ENCODE results near the gene CALM1.

The CALM1 gene

DNA sequence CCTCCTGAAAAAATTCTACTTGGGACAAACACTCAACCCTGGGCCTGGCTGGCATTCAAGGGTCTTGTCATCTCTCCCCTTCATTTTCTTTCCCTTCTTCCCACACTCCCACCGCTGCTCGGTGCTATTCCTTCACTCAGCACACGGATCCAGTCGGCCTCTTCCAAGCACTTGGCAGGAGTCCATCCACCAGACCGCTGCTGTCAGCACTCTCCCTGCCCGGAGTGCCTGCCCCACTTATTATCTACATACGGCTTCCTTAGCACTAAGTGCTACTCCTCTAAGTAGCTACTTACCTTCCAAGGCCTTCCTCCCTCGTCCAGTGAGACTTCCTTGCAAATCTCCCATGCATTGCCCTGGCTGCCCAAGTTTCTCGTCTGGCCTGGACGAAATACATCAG lies 29.8 kb downstream of the CALM1 start (continued):
- TF ChIP-seq, protein P1, sequence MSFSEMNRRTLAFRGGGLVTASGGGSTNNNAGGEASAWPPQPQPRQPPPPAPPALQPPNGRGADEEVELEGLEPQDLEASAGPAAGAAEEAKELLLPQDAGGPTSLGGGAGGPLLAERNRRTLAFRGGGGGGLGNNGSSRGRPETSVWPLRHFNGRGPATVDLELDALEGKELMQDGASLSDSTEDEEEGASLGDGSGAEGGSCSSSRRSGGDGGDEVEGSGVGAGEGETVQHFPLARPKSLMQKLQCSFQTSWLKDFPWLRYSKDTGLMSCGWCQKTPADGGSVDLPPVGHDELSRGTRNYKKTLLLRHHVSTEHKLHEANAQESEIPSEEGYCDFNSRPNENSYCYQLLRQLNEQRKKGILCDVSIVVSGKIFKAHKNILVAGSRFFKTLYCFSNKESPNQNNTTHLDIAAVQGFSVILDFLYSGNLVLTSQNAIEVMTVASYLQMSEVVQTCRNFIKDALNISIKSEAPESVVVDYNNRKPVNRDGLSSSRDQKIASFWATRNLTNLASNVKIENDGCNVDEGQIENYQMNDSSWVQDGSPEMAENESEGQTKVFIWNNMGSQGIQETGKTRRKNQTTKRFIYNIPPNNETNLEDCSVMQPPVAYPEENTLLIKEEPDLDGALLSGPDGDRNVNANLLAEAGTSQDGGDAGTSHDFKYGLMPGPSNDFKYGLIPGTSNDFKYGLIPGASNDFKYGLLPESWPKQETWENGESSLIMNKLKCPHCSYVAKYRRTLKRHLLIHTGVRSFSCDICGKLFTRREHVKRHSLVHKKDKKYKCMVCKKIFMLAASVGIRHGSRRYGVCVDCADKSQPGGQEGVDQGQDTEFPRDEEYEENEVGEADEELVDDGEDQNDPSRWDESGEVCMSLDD (tag by site-specific recombination; IDR thresholded peaks at IDR 0.05), result no peak
- no peak for TF ChIP-seq ZSCAN16 (tag by site-specific recombination; IDR thresholded peaks at IDR 0.05)
- no peak for TF ChIP-seq ZNF571 (tag by site-specific recombination; IDR thresholded peaks at IDR 0.05)
- TF ChIP-seq KLF16 (tag by site-specific recombination; IDR thresholded peaks at IDR 0.05), result no peak
- TF ChIP-seq, protein P2, sequence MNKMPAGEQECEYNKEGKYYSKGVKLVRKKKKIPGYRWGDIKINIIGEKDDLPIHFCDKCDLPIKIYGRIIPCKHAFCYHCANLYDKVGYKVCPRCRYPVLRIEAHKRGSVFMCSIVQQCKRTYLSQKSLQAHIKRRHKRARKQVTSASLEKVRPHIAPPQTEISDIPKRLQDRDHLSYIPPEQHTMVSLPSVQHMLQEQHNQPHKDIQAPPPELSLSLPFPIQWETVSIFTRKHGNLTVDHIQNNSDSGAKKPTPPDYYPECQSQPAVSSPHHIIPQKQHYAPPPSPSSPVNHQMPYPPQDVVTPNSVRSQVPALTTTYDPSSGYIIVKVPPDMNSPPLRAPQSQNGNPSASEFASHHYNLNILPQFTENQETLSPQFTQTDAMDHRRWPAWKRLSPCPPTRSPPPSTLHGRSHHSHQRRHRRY (tag by site-specific recombination; IDR thresholded peaks at IDR 0.05), result no peak
- peak; percentile 62 for TF ChIP-seq ZBTB17 (tag by site-specific recombination; IDR thresholded peaks at IDR 0.05)
- TF ChIP-seq SETDB1 (IDR thresholded peaks at IDR 0.05; ENCODE audit: insufficient read length, low read length), result no peak
- no peak for TF ChIP-seq ZBTB48 (tag by site-specific recombination; IDR thresholded peaks at IDR 0.05)
- no peak for TF ChIP-seq ZNF202 (tag by site-specific recombination; IDR thresholded peaks at IDR 0.05; ENCODE audit: borderline replicate concordance)
- TF ChIP-seq, protein P3, sequence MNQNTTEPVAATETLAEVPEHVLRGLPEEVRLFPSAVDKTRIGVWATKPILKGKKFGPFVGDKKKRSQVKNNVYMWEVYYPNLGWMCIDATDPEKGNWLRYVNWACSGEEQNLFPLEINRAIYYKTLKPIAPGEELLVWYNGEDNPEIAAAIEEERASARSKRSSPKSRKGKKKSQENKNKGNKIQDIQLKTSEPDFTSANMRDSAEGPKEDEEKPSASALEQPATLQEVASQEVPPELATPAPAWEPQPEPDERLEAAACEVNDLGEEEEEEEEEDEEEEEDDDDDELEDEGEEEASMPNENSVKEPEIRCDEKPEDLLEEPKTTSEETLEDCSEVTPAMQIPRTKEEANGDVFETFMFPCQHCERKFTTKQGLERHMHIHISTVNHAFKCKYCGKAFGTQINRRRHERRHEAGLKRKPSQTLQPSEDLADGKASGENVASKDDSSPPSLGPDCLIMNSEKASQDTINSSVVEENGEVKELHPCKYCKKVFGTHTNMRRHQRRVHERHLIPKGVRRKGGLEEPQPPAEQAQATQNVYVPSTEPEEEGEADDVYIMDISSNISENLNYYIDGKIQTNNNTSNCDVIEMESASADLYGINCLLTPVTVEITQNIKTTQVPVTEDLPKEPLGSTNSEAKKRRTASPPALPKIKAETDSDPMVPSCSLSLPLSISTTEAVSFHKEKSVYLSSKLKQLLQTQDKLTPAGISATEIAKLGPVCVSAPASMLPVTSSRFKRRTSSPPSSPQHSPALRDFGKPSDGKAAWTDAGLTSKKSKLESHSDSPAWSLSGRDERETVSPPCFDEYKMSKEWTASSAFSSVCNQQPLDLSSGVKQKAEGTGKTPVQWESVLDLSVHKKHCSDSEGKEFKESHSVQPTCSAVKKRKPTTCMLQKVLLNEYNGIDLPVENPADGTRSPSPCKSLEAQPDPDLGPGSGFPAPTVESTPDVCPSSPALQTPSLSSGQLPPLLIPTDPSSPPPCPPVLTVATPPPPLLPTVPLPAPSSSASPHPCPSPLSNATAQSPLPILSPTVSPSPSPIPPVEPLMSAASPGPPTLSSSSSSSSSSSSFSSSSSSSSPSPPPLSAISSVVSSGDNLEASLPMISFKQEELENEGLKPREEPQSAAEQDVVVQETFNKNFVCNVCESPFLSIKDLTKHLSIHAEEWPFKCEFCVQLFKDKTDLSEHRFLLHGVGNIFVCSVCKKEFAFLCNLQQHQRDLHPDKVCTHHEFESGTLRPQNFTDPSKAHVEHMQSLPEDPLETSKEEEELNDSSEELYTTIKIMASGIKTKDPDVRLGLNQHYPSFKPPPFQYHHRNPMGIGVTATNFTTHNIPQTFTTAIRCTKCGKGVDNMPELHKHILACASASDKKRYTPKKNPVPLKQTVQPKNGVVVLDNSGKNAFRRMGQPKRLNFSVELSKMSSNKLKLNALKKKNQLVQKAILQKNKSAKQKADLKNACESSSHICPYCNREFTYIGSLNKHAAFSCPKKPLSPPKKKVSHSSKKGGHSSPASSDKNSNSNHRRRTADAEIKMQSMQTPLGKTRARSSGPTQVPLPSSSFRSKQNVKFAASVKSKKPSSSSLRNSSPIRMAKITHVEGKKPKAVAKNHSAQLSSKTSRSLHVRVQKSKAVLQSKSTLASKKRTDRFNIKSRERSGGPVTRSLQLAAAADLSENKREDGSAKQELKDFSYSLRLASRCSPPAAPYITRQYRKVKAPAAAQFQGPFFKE (tag by site-specific recombination; IDR thresholded peaks at IDR 0.05; ENCODE audit: borderline replicate concordance), result no peak
- TF ChIP-seq, protein P4, sequence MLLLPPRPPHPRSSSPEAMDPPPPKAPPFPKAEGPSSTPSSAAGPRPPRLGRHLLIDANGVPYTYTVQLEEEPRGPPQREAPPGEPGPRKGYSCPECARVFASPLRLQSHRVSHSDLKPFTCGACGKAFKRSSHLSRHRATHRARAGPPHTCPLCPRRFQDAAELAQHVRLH (tag by site-specific recombination; IDR thresholded peaks at IDR 0.05), result peak; percentile 80; the same call in 1 of the 2 replicates
- no peak for TF ChIP-seq ZNF777 (tag by site-specific recombination; IDR thresholded peaks at IDR 0.05; ENCODE audit: borderline replicate concordance)
- TF ChIP-seq ZNF830 (tag by site-specific recombination; IDR thresholded peaks at IDR 0.05; ENCODE audit: low read depth), result no peak
- TF ChIP-seq, protein P5, sequence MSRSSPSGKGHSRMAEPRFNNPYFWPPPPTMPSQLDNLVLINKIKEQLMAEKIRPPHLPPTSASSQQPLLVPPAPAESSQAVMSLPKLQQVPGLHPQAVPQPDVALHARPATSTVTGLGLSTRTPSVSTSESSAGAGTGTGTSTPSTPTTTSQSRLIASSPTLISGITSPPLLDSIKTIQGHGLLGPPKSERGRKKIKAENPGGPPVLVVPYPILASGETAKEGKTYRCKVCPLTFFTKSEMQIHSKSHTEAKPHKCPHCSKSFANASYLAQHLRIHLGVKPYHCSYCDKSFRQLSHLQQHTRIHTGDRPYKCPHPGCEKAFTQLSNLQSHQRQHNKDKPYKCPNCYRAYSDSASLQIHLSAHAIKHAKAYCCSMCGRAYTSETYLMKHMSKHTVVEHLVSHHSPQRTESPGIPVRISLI (tag by site-specific recombination; IDR thresholded peaks at IDR 0.05), result no peak
- no peak for TF ChIP-seq HOXA7 (CRISPR knock-in tag; IDR thresholded peaks at IDR 0.05; ENCODE audit: borderline replicate concordance)
- TF ChIP-seq, protein P6, sequence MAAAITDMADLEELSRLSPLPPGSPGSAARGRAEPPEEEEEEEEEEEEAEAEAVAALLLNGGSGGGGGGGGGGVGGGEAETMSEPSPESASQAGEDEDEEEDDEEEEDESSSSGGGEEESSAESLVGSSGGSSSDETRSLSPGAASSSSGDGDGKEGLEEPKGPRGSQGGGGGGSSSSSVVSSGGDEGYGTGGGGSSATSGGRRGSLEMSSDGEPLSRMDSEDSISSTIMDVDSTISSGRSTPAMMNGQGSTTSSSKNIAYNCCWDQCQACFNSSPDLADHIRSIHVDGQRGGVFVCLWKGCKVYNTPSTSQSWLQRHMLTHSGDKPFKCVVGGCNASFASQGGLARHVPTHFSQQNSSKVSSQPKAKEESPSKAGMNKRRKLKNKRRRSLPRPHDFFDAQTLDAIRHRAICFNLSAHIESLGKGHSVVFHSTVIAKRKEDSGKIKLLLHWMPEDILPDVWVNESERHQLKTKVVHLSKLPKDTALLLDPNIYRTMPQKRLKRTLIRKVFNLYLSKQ (tag by site-specific recombination; IDR thresholded peaks at IDR 0.05; ENCODE audit: borderline replicate concordance), result no peak
- TF ChIP-seq ZIC2 (tag by site-specific recombination; IDR thresholded peaks at IDR 0.05), result no peak
- no peak for TF ChIP-seq ZNF776 (tag by site-specific recombination; IDR thresholded peaks at IDR 0.05; ENCODE audit: borderline replicate concordance)
- no peak for TF ChIP-seq ZNF548 (tag by site-specific recombination; IDR thresholded peaks at IDR 0.05)
- TF ChIP-seq, protein P7, sequence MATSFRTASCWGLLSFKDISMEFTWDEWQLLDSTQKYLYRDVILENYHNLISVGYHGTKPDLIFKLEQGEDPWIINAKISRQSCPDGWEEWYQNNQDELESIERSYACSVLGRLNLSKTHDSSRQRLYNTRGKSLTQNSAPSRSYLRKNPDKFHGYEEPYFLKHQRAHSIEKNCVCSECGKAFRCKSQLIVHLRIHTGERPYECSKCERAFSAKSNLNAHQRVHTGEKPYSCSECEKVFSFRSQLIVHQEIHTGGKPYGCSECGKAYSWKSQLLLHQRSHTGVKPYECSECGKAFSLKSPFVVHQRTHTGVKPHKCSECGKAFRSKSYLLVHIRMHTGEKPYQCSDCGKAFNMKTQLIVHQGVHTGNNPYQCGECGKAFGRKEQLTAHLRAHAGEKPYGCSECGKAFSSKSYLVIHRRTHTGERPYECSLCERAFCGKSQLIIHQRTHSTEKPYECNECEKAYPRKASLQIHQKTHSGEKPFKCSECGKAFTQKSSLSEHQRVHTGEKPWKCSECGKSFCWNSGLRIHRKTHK (tag by site-specific recombination; IDR thresholded peaks at IDR 0.05), result no peak
- TF ChIP-seq, protein P8, sequence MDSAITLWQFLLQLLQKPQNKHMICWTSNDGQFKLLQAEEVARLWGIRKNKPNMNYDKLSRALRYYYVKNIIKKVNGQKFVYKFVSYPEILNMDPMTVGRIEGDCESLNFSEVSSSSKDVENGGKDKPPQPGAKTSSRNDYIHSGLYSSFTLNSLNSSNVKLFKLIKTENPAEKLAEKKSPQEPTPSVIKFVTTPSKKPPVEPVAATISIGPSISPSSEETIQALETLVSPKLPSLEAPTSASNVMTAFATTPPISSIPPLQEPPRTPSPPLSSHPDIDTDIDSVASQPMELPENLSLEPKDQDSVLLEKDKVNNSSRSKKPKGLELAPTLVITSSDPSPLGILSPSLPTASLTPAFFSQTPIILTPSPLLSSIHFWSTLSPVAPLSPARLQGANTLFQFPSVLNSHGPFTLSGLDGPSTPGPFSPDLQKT (IDR thresholded peaks at IDR 0.05; ENCODE audit: borderline replicate concordance, low read depth, low read length), result no peak
- TF ChIP-seq ZNF133 (tag by site-specific recombination; IDR thresholded peaks at IDR 0.05), result no peak
- TF ChIP-seq ZNF354C (tag by site-specific recombination; IDR thresholded peaks at IDR 0.05; ENCODE audit: borderline replicate concordance, low read depth), result no peak
- TF ChIP-seq ZNF175 (tag by site-specific recombination; IDR thresholded peaks at IDR 0.05), result no peak
- peak; percentile 26; the same call in 1 of the 2 replicates for TF ChIP-seq ZXDB (tag by site-specific recombination; IDR thresholded peaks at IDR 0.05)

All from HEK293 (cell line).